ENCODE measurements around the gene PAWR.

DNA sequence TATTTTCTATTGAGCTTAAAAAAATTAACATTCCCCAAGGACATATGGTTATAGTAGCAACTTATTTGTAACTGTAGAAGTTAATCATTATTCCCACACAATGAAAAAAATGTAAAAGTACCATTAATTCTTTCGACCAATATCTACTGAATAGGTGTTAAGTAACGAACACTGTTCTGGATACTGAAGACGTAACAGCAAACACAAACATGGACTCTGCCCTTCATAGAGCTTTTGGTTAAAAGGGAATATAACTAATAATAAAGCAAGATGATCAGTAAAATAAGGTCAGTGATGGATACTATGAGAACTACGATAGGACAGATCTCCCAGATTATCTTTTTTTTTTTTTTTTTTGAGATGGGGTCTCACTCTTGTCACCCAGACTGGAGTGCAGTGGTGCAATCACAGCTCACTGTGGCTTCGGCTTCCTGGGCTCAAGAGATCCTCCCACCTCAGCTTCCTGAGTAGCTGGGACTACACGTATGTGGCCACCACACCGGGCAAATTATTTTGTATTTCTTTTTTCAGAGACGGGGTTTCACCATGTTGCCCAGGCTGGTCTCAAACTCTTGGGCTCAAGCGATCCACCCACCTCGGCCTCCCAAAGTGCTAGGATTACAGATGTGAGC lies 93.9 kb downstream of the PAWR start:
- TF ChIP-seq RAD21 (IDR thresholded peaks at IDR 0.05; ENCODE audit: low read depth): no peak
- TF ChIP-seq REST (IDR thresholded peaks at IDR 0.05; ENCODE audit: low read depth): no peak
- TF ChIP-seq CEBPB (IDR thresholded peaks at IDR 0.05): no peak
- no peak for TF ChIP-seq YY1 (IDR thresholded peaks at IDR 0.05; ENCODE audit: low read depth)
- no peak for TF ChIP-seq TAF1 (IDR thresholded peaks at IDR 0.05; ENCODE audit: low read depth)
- no peak for TF ChIP-seq EGR1 (IDR thresholded peaks at IDR 0.05)
- TF ChIP-seq EP300 (IDR thresholded peaks at IDR 0.05; ENCODE audit: borderline replicate concordance): no peak
- TF ChIP-seq TCF12 (IDR thresholded peaks at IDR 0.05; ENCODE audit: low read depth): no peak
